KG1 (cell line): Measurements from ENCODE around the gene RGS6.

ENCODE experiments used
- DNase-seq: peaks from one replicate; lab custom pipeline; 2025; lab: John Stamatoyannopoulos, UW

Gene RGS6

DNA sequence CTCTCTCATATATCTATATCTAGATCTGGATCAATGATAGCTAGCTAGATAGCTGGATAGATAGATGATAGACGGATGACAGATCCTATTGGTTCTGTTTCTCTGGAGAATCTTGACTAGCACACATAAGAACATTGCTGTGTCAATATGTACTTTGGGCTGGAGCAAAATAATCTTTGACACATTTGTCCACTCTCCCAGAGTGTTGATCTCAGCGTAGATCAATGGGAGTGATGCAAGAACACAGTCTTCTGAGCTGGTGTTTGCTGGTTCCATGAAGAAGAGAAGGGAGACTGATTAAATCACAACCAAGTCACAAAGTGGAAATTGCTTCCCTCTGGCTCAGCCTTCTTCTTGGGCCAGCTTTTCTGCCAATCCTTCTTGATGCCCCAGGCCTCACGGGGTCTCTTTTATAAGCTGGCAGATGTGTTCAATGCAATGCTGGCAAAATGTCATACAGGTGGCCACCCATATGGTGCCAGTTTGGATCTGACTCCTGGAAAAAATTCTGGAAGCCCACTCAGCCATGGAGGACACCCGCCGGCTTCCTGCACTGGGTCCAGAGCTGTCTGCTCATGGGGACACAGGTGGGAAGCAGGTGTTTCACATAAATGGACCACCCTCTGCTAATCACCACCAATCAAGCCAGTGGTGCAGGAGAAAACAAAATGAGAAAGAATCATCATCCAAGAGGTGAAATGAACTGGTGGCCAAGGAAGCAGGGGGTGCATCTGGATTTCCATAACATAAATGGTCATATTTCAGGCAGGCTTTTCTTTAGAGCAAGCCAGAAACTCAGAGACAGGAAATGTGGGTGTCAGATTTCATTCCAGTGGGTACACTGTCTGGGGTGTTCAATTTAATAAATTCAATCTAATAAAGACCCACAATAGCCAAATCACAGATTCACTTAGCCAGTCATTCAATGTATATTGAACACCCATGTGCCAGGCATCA lies 651.4 kb downstream of the RGS6 start:
- no peak for DNase-seq

- no peak for DNase-seq
Observed at GRCh38 chr14:72588521-72588920, 656.3 kb downstream of the RGS6 start.

DNA sequence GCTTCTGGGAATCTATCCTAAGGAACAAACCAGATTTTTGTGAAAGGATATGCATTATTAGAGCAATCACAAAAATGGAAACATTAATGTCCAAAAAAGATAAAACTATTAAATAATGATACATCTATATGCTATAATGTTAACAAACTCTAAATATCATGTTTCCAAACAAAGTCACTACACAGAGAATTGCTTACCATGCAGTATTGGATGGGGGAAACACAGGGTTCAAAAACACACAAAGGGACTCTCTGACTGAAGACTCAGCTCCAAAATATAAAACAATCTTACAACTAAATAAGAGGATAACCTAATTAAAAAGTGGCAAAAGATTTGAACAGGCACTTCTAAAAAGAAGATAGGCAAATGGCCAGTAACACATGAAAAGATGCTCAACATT lies 657.4 kb downstream of the RGS6 start:
- DNase-seq, result no peak

- DNase-seq, result no peak
Observed at GRCh38 chr14:72590577-72590976, 658.3 kb downstream of the RGS6 start.

DNA sequence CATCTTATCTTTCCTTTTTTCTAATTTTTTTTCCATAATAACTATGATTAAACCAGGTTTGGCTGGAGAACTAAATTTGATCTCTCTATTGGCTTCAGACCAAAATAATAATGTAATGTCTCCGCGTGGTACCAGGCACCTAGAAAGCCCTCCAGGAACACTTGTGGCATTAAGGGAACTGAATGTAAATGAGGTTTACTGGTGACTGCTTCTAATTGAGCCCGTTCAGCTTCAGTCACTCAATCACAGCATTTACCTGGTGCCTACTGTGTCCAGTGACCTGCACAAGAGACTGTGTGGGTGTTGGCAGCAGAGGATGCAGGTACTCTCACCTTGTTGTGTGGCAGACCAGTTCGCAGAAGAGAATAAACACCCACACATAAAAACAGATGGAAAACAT lies 659.2 kb downstream of the RGS6 start:
- no peak for DNase-seq

GRCh38 chr14:72594099-72594901 lies 662.1 kb downstream of the RGS6 start:
- DNase-seq, result peak; percentile 23

DNA sequence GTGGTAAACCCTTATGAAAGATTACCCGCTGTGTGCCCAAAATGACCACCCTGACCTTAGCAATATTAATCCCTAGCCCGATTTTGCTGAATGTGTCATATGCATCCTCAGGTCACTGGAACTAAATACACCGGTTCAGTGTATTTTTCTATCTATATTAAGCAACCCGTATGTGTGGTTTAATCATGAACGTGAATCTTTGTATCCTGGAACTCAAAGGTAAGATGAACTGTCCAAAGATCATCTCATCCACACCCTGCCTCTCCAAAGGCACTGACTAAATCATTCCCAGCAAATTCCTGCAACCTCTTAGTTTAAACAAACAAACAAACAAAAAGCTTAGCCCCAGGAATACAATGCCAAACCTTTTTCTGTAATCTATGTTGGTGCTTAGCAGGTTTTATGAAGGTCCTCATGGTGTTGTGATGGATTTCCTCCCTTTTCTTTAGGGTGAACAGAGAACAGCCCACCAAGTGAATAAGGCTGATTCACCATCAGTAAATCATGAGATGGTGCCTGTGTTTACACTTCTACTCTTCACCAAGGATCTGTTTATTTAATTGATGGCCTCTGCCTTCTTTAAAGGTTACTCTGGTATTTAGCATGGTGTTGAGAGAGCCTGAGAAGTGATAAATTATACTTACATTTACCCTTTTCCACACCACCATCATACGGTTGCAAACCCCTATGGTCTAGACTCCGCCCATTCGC lies 663.1 kb downstream of the RGS6 start:
- no peak for DNase-seq

GRCh38 chr14:72597252-72598233 lies 665.3 kb downstream of the RGS6 start:
- DNase-seq, result no peak

GRCh38 chr14:72598306-72598705 lies 666.1 kb downstream of the RGS6 start:
- no peak for DNase-seq

GRCh38 chr14:72599579-72600470 lies 667.6 kb downstream of the RGS6 start:
- DNase-seq, result no peak

DNA sequence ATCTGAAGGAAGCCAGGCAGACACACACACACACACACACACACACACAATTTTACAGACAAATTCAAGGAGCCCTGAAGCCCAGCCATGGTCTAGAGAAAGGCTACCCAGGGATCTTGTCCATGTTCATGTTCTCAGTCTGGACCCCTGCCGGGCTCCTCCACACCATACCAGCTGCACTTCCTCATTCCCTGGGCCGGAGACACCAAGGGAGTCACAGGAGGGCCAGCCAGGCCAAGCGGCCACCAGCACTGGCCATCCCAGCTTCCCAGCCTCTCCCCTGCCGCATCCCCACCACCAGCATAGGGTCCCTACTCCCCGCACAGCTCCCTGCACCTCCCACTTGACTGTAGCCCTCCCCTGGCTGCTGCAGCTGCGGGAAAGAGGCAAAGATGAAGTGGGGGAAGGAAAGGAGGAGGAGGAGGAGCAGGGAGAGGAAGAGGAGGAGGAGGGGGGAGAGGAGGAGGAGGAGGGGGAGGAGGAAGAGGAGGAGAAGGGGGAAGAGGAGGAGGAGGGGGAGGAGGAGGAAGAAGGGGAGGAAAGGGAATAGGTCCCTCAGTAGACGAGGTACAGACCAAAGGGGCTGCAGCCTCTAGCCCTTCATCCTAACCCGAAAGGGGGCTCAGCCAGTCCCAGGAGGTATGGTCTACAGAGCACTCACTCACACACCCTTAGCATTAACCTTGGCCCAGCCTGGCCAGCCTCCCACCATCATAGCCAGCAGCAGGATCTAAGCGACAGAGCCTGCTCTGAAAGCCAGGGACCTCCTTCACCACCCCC lies 668.5 kb downstream of the RGS6 start:
- no peak for DNase-seq

GRCh38 chr14:72603639-72604038 lies 671.4 kb downstream of the RGS6 start:
- no peak for DNase-seq

- DNase-seq, result no peak
Observed at GRCh38 chr14:72604133-72604532, 671.9 kb downstream of the RGS6 start.

DNA sequence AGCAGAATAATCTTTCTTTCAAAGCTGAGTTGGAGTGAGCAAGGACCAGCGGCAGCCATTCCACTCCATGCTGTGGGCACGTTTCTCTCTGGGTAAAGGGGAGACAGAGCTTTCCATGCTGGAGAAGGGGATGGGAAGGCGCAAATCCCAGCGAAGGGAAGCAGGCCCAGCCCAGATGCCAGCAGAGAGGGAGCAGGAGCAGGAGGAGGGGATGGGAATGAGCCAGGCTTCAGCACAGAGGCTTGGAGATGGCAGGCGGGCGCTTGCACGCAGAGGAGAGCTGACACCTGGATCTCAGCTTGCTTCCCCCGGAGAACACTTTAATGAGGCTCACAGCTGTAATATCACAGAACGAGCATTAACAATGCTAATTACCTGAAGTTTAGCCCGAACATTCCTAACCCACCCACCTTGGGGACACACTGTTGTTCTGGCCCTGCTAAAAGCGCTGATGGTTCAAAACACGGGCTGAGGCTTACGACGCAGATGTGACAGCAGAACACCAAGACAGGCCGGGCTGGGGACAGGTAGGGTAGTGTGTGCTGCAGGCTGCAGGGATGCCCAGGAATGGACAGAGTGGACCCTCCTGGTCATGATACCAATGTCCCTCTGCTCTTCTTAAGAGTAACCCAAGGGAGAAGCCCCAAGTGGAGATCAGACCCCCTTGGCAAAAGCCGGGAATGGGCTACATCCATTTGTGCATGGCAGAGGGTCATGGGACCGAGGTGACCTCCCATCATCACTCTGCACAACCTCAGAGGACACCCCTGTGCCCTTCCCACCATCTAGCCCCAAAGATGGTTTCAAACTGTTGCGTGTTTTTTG lies 673.1 kb downstream of the RGS6 start:
- DNase-seq, result no peak

DNA sequence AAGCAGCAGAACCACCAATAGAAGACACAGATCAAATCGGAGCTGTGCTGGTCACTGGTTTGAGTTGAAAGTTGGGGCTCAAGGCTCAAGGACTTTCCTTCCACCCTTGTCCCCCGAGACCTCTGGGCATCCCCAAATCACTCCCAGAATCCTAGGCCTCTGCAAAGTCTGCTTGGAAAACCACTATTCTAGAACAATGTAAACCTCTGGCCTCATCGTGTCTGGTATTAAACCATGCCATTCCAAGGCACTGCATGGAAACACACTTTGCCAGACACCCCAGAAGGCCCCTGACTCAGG lies 673.6 kb downstream of the RGS6 start:
- DNase-seq, result no peak

- no peak for DNase-seq
Observed at GRCh38 chr14:72606879-72607278, 674.6 kb downstream of the RGS6 start.

DNA sequence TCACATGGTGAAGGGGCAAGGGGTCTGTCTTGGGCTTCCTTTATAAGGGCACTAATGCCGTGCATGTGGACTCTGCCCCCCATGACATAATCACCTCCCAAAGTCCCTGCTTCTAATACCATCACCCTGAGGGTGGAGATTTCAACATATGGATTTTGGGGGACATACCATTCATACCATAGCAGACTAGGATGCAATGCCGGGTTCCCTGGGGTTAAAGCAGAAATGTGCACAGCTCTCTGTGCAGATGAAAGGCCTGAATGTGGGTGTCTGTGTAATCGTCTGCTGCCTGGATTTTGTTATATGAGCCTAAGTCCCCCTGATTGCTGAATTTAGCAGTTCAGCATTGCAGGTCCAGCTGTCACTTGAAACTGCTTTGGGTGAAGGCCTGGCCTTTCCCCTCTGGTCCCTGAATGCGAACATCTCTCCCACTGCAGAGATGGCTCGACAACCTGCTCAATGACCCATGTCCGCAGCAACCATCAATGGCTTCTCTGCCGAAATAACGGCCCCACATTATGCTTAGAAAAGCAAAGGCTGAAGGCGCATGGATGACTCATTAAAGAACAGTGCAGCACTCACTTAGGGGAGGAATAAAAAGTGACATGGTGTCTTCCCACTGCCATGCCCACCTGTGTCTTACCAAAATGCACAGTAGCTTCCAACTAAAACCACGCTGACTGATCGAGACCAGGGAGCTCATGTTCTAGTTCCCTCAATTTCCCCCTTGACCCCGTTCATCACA lies 675.3 kb downstream of the RGS6 start:
- DNase-seq, result no peak
